ENCODE data around the gene NOTCH2. TPM values are rescaled to one million over a fixed set of nuclear protein-coding genes. Genes with fewer than 3 reads are reported as not detected.

Gene NOTCH2
- total and polyA plus RNA-seq, 2 donors (not counting 1 experiment from before 2014, with no cell fraction given), result 32.1 to 184 TPM

DNA sequence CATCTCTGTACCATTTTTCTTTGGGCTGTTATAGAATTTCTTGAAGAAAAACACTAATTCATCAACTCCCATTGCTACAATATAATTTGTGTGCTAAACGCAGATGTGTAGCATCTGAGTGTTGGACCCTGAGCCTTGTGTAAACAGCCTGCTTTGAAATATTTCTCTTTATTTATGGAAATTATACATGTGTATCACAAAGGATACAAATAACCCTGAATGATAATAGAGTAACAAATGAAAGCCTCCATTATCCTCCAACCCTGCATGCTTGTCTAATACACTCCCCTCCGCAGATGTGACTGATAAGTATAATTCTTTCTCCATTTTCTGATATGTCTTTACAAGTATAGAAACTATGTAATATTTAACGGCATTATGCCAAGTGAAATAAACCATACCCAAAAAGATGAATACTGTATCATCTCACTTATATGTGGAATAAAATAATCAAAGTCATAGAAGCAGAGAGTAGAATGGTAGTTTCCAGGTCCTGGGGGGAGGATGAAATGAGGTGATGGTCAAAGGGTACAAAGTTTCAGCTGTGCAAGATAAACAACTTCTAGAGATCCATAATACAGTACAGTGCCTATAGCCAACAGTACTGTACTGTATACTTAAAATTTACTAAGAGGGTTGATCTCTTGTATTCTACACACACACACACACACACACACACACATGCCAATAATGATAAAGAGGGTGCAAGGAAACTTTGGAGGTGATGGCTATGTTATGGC is 170.3 kb downstream of the NOTCH2 start:
- no peaks in the 10 kb centered on the region for H3K36me3 ChIP-seq (replicated peaks in 1 of 2; ENCODE audit: control extremely low read depth in 1 of 2, control insufficient read depth in 1 of 2, extremely low read depth in 1 of 2, insufficient read depth in 2 of 2, low read length in 1 of 2)
- WGBS (ENCODE audit: insufficient coverage), result no CpG with 5 or more reads among the region's 3 CpGs
- Mint-ChIP-seq H3K27me3 (peaks cover 18% of the 10 kb centered on the region), H3K4me1 (no peaks in the 10 kb centered on the region), H3K27ac (no peak overlapping the region), H3K4me3 (no peak overlapping the region), H3K9me3 (ENCODE audit: insufficient read depth) (no peaks in the 10 kb centered on the region)
- no peak overlapping the region for H3K27ac ChIP-seq (ENCODE audit: low read length in 2 of 2)
- H3K4me1 ChIP-seq (ENCODE audit: control insufficient read depth in 2 of 2, insufficient read depth in 2 of 2, low read length in 2 of 2), result no peaks in the 10 kb centered on the region
- H3K79me2 ChIP-seq (ENCODE audit: control insufficient read depth, insufficient read depth, low read length), result no peaks in the 10 kb centered on the region
- POLR2A ChIA-PET, result no interaction called here
- DNase-seq, result no peak
- TF ChIP-seq EZH2 (IDR thresholded peaks at IDR 0.05; ENCODE audit: borderline replicate concordance, insufficient read depth, low read depth, low read length, poor library complexity, severe bottlenecking), result no peak
- TF ChIP-seq, protein P1, sequence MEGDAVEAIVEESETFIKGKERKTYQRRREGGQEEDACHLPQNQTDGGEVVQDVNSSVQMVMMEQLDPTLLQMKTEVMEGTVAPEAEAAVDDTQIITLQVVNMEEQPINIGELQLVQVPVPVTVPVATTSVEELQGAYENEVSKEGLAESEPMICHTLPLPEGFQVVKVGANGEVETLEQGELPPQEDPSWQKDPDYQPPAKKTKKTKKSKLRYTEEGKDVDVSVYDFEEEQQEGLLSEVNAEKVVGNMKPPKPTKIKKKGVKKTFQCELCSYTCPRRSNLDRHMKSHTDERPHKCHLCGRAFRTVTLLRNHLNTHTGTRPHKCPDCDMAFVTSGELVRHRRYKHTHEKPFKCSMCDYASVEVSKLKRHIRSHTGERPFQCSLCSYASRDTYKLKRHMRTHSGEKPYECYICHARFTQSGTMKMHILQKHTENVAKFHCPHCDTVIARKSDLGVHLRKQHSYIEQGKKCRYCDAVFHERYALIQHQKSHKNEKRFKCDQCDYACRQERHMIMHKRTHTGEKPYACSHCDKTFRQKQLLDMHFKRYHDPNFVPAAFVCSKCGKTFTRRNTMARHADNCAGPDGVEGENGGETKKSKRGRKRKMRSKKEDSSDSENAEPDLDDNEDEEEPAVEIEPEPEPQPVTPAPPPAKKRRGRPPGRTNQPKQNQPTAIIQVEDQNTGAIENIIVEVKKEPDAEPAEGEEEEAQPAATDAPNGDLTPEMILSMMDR (IDR thresholded peaks at IDR 0.05), result no peak
- H3K9me3 ChIP-seq (ENCODE audit: control extremely low read depth in 1 of 3, control insufficient read depth in 2 of 3, insufficient read depth in 1 of 3, low read length in 2 of 3), result peaks cover 0 to 6% (median 0%) of the 10 kb centered on the region in 3 donors
- CTCF ChIA-PET, result no interaction called here
- no peak for ATAC-seq (ENCODE audit: low read depth)
- no peak overlapping the region for H3K4me2 ChIP-seq (replicated peaks; ENCODE audit: low read depth, low read length, poor library complexity, severe bottlenecking)
- intact Hi-C loops (cut with micrococcal nuclease), result no loop called here
- no peak overlapping the region for H2AFZ ChIP-seq (ENCODE audit: insufficient read depth, low read depth, low read length, poor library complexity, severe bottlenecking)
- H3K27me3 ChIP-seq (replicated peaks in 1 of 4; ENCODE audit: control extremely low read depth in 1 of 4, control insufficient read depth in 3 of 4, insufficient read depth in 4 of 4, low read length in 3 of 4), result peaks cover 0 to 11% (median 0%) of the 10 kb centered on the region in 4 experiments
- H3K9ac ChIP-seq (ENCODE audit: low read length), result no peak overlapping the region
- no peak overlapping the region for H3K4me3 ChIP-seq (ENCODE audit: control extremely low read depth in 1 of 5, extremely low read depth in 1 of 5, insufficient read depth in 1 of 5, low read depth in 2 of 5, low read length in 4 of 5)
- H4K20me1 ChIP-seq (ENCODE audit: control insufficient read depth, insufficient read depth, low read length, poor library complexity, severe bottlenecking), result no peaks in the 10 kb centered on the region

DNA sequence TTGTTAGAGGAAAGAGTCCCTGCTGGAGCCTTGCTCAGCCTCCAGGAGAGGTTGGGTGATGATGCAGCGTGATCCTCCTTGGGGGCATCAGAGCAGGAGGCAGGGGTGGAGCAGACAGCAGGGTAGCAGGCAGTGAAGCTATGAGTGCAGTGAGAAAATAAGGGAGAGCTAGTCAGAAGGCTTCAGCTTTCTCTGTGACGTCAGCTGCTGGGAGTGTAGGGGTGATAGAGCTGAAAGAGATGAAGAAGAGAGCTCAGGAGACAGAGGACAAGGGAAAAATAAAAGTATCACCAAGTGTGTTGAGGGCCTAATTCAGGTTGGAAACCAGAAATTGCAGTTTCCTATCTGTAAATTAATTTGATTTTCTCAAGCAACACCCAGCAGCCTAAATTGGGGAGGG is 170.9 kb downstream of the NOTCH2 start:
- Histone ChIP-seq H3K27me3 (replicated peaks in 1 of 4; ENCODE audit: control extremely low read depth in 1 of 4, control insufficient read depth in 3 of 4, insufficient read depth in 4 of 4, low read length in 3 of 4) (peaks cover 0 to 11% (median 0%) of the 10 kb centered on the region in 4 experiments), H3K4me2 (replicated peaks; ENCODE audit: low read depth, low read length, poor library complexity, severe bottlenecking) (no peak overlapping the region), H3K4me1 (ENCODE audit: control insufficient read depth in 2 of 2, insufficient read depth in 2 of 2, low read length in 2 of 2) (no peaks in the 10 kb centered on the region), H3K27ac (ENCODE audit: low read length in 2 of 2) (no peak overlapping the region), H2AFZ (ENCODE audit: insufficient read depth, low read depth, low read length, poor library complexity, severe bottlenecking) (no peak overlapping the region), H3K4me3 (ENCODE audit: control extremely low read depth in 1 of 5, extremely low read depth in 1 of 5, insufficient read depth in 1 of 5, low read depth in 2 of 5, low read length in 4 of 5) (no peak overlapping the region), H4K20me1 (ENCODE audit: control insufficient read depth, insufficient read depth, low read length, poor library complexity, severe bottlenecking) (no peaks in the 10 kb centered on the region), H3K9ac (ENCODE audit: low read length) (no peak overlapping the region), H3K79me2 (ENCODE audit: control insufficient read depth, insufficient read depth, low read length) (no peaks in the 10 kb centered on the region), H3K9me3 (ENCODE audit: control extremely low read depth in 1 of 3, control insufficient read depth in 2 of 3, insufficient read depth in 1 of 3, low read length in 2 of 3) (peaks cover 0 to 6% (median 0%) of the 10 kb centered on the region in 3 donors), H3K36me3 (replicated peaks in 1 of 2; ENCODE audit: control extremely low read depth in 1 of 2, control insufficient read depth in 1 of 2, extremely low read depth in 1 of 2, insufficient read depth in 2 of 2, low read length in 1 of 2) (no peaks in the 10 kb centered on the region)
- Mint-ChIP-seq H3K27me3 (peaks cover 16% of the 10 kb centered on the region), H3K4me1 (no peaks in the 10 kb centered on the region), H3K27ac (no peak overlapping the region), H3K4me3 (no peak overlapping the region), H3K9me3 (ENCODE audit: insufficient read depth) (no peaks in the 10 kb centered on the region)
- DNase-seq (no peak), ATAC-seq (ENCODE audit: low read depth) (no peak)
- 90% methylated on average over 2 of the region's 2 CpGs for WGBS (ENCODE audit: insufficient coverage)
- intact Hi-C loops (cut with micrococcal nuclease), result no loop called here
- CTCF ChIA-PET, result no interaction called here
- TF ChIP-seq, protein P1 (IDR thresholded peaks at IDR 0.05), result no peak
- no peak for TF ChIP-seq EZH2 (IDR thresholded peaks at IDR 0.05; ENCODE audit: borderline replicate concordance, insufficient read depth, low read depth, low read length, poor library complexity, severe bottlenecking)
- POLR2A ChIA-PET, result no interaction called here
